MG63 (cell line): Measurements from ENCODE around the gene SSTR4. TPM values are rescaled to one million over a fixed set of nuclear protein-coding genes. Genes with fewer than 3 reads are reported as not detected.
A peak's percentile ranks its signal among the peaks of the same experiment; 100 is the strongest.

Experiments used
- DNase-seq: peaks from one replicate; pipeline ENCODE4 v3.0.0-alpha.2; 2020
- H3K27me3 ChIP-seq: fragments of 250-450 bp; sonication (Bioruptor Pico); 2 replicates; pipeline ENCODE4 v1.5.1; 2020; ENCODE audit warnings: mild to moderate bottlenecking, moderate library complexity
- H3K36me3 ChIP-seq: fragments of 250-450 bp; sonication (Bioruptor Pico); 2 replicates; pipeline ENCODE4 v1.5.1; 2020; ENCODE audit warnings: mild to moderate bottlenecking, moderate library complexity
- H3K4me3 ChIP-seq: fragments of 250-450 bp; sonication (Bioruptor Pico); 2 replicates; pipeline ENCODE4 v1.5.1; 2020; ENCODE audit warnings: mild to moderate bottlenecking, moderate library complexity
- H3K9me3 ChIP-seq: fragments of 250-450 bp; sonication (Bioruptor Pico); 2 replicates; pipeline ENCODE4 v1.5.1; 2020; ENCODE audit warnings: mild to moderate bottlenecking, moderate library complexity
- total RNA-seq: library from RNA; depleted of rRNA; stranded (reverse); fragments of >200 nt; shearing (Covaris generic); gene quantifications from 2 replicates; pipeline ENCODE4 v1.2.3, GENCODE V29; 2014; ENCODE audit warnings: low replicate concordance

SSTR4 gene
- total RNA-seq, 1 experiment from 2014 or later = not detected

DNA sequence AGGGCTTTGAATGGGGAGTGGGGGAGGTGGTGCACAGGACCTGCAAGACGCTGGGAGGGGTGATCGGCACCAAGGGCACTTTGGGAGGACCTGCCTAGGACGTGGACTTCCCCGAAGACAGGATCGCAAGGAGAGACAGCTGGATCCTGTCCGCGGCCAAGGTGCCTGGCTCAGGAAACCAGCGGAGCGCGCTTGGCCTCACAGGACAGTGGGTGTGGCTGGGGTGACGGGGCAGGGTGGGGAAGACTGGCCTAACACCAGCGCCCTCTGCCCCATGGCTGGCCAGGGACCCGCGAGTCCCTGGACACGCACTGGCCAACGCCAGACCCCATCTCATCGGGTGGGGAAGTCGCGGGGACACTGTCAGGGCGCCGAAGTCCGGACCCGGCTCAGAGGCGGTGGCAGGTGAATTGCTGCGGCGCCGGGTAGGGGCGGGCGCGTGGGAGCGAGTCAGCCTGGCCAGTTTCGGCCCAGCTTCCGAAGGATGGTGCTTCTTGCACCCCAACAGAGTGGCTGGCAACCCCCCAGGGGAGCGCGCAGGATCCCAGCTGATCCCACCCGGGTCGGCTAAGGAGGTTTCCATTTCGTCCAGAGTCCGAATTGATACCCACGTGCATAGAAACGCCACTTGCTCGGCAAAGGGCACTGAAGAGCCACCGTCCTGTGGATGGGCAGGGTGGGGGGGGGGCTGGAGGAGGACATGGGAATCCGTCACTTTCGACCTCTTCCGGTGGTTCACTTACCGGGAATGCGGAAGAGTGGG is 15.1 kb downstream of the SSTR4 start:
- H3K36me3 ChIP-seq = no peaks in the 10 kb centered on the region
- DNase-seq = peak; percentile 33
- no peaks in the 10 kb centered on the region for H3K9me3 ChIP-seq
- H3K4me3 ChIP-seq = peak overlapping the region; percentile 39
- no peaks in the 10 kb centered on the region; the same call in 1 of the 2 replicates for H3K27me3 ChIP-seq

DNA sequence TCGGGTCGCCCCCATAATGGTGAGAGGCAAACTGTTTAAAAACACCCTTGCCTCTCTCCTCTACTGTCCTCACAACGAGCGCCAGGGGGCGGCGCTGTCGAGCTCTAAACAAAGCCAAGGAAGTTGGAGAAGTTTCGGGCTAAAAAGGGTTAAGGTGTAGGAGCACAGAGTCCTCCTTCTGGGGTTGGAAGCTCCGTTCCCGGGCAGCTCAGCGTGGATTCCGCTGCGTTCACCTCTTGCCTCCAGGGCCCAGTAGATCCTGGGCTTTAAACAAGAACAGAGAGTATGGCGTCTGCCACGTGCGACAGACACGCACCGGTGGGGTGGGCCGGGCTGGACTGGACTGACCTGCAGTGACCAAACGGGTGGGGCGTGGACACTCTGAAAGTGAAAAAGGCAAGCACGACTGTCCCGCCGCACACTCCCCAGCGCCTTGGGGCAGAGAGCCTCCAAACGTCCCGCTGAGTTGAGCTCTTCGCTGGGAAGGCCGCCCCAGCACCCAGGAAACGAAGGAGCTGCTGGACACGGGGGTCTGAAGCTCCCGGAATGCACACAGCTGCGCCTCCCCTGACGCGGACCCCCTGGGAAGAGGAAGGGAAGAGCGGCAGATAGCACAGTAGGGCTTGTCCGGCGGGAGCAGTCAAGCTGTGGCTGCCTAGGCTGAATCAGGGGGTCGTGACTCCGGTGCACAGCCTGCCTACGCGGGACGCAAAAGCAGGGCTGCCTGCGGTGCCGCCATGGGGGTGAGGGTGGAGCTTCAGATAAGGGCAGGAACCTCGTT is 15.9 kb downstream of the SSTR4 start:
- Histone ChIP-seq H3K9me3 (no peaks in the 10 kb centered on the region), H3K36me3 (no peaks in the 10 kb centered on the region), H3K4me3 (no peak overlapping the region), H3K27me3 (no peaks in the 10 kb centered on the region; the same call in 1 of the 2 replicates)
- DNase-seq = no peak

DNA sequence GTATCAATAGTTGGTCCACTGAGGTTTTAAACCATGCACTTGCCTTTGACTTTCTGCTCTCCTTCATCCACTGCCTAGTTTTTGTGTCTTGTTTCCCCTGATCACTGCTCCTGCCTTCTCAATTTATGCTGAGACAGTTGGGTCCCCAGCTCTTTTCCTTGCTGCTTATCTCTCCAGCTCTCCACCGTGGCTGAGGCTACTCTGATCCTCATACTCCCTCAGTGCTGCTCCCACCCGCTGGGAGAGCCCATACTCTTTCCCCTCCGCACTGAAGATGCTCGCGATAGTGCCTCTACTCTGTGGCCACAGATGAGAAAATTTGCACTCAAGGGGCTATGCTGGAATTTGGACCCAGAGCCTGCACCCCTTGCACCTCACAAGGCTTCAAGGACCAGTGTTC is 17.8 kb downstream of the SSTR4 start:
- no peaks in the 10 kb centered on the region; the same call in 1 of the 2 replicates for H3K27me3 ChIP-seq
- no peak overlapping the region for H3K4me3 ChIP-seq
- DNase-seq = no peak
- no peaks in the 10 kb centered on the region for H3K9me3 ChIP-seq
- H3K36me3 ChIP-seq = no peaks in the 10 kb centered on the region

DNA sequence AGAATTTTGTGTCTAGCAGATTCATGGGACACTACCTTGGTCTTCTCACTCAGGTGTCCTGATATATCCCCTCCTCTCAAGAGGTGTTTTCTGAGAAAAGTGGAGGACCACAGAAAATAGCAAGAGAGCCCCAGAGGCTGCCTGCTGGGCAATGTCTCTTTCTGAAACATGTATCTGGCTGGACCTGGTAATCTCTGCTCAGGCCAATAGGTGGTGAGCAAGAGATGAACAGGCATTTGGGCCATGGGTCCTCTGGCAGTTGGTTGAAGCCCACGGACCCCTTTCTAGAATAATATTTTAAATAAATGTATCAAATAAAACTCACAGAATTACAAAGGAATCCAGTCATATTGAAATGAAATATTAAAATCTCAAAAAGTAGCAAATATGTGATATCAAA is 23.1 kb downstream of the SSTR4 start:
- Histone ChIP-seq H3K9me3 (no peaks in the 10 kb centered on the region), H3K27me3 (no peaks in the 10 kb centered on the region), H3K36me3 (no peaks in the 10 kb centered on the region), H3K4me3 (no peak overlapping the region)
- no peak for DNase-seq

DNA sequence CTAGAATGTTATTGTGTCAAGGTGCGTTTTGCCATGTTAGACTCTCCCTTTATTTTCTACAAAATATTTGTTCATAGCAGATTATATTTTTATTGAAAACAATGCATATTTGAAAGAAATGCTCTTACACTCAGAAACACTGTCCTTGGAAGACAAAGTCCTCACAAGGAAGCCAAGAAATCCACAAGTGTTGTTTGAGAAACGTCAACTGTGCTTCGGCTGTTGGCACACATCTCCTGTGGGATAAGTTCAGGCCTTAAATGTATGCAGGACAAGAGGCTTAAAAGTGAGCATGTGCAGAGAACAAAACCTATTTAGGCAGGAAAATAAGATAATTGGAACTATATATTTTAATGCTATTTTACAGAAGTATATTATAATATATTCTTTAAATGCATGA is 23.9 kb downstream of the SSTR4 start:
- Histone ChIP-seq H3K4me3 (no peak overlapping the region), H3K27me3 (no peaks in the 10 kb centered on the region), H3K36me3 (no peaks in the 10 kb centered on the region), H3K9me3 (no peaks in the 10 kb centered on the region)
- no peak for DNase-seq

DNA sequence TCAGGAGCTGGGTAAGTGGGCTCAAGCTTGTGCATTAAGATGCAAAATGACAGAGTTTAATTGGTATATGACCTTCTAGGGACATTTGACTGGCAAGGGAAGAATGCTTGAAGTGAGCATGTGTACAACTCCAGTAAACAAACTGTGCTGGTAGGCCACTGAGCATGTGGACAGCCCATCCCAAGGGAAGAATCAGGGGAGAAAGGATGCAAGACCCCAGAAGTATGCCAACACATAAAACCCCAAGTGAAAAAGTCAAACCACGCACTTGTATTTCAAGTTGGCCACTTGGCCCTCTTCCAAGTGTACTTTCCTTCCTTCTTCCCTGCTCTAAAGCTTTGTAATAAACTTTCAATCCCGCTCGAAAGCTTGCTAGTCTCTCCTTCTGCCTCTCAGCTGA is 24.7 kb downstream of the SSTR4 start:
- H3K9me3 ChIP-seq = no peaks in the 10 kb centered on the region
- no peaks in the 10 kb centered on the region for H3K36me3 ChIP-seq
- DNase-seq = no peak
- no peaks in the 10 kb centered on the region for H3K27me3 ChIP-seq
- no peak overlapping the region for H3K4me3 ChIP-seq

DNA sequence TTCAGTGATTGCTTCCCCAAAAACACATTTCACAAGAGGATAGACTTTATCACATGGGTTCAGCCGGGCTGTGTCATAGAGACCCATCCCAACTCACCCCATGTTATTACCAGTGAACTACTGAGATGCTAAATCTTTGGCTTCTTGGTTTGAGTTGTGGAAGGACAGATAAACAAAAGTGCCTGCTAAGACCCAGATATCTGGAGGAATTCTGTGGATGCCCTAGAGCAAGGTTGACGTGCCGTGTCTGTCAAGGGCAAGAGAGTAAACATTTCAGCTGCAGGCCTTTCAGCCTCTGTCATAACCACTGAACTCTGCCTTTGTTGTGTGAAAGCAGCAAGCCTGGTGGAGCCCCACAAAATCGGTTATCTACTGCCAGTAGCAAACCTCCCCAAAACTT is 25.5 kb downstream of the SSTR4 start:
- H3K4me3 ChIP-seq = no peak overlapping the region
- H3K9me3 ChIP-seq = no peaks in the 10 kb centered on the region
- no peaks in the 10 kb centered on the region for H3K36me3 ChIP-seq
- DNase-seq = no peak
- no peaks in the 10 kb centered on the region for H3K27me3 ChIP-seq

DNA sequence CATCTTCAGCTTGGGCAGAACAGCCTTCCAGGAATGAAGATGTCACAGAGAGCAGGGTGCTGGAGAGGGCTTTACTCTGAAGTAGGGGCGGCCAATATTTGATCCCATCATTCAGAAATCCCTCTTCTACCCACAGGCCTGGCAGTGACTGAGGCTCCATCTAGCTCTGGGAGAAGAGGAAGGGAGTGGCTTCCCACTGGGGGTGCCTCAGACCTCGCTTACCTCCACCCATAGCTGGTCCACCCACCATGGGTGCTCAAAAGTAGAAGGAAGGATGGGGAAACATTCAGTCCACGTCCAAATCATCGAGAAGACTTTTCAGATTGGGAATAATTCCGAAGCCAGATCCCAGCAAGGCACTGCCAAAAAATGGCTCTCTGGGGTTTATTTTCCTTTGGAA is 26.1 kb downstream of the SSTR4 start:
- Histone ChIP-seq H3K4me3 (no peak overlapping the region), H3K27me3 (no peaks in the 10 kb centered on the region), H3K36me3 (no peaks in the 10 kb centered on the region), H3K9me3 (no peaks in the 10 kb centered on the region)
- DNase-seq = no peak

DNA sequence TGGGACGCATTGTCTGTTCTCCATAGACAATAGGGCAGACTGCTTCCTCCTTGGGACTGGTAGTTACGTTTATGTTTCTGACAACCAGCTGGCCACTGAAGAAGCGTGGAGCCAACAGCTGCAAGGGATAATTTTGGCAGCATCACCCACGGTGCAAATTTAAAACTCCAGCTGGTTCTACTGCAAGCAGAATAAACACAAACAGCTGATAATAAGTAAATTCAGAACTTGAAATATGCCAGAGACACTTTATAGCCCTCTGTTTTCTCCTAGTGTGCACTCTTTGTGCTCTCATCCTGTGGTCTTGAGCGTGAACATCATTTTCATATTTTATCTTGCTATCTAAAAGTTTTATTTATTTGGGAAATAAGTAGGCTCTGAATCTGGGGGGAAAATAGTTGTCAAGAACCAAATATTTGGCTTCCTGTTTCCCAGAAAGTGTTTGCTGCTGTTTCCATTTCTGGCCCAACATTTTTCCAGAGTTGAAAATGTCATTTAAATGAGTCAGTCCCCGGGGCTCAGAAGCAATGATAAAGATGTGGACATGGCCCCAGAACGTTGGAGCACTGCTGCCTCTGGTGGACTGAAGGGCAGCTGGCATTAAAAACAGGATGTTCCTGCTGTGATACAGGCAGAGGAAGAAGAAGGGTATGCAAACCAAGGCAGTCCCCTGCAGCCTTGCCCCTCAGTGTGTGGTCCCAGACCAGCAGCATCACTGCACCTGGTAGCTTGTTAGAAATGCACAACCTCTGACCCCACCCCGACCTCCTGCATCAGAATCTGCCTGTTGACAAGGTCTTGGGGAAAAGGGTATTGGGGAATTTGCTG is 26.8 kb downstream of the SSTR4 start:
- H3K9me3 ChIP-seq = no peaks in the 10 kb centered on the region
- H3K4me3 ChIP-seq = no peak overlapping the region
- H3K27me3 ChIP-seq = no peaks in the 10 kb centered on the region
- DNase-seq = peak; percentile 63
- no peaks in the 10 kb centered on the region for H3K36me3 ChIP-seq

DNA sequence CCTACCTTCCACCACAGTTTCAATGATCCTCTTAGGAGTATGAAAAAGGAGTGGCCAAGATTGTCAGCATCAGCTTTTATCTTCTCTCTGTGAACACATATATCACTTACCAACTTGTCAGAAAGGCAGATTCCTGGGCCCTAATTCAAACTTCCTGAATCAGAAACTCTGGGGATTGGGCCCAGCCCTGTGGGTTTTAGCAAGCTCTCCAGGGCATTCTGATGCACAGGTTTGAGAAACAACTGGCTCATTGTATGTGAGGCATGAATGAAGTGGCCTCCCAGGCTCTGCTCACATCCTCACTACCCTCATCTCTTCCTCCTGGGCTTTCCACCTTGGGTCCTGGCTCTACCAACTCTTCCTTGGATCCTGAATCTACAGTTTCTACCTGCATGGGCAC is 27.5 kb downstream of the SSTR4 start:
- no peaks in the 10 kb centered on the region for H3K36me3 ChIP-seq
- no peak overlapping the region for H3K4me3 ChIP-seq
- no peaks in the 10 kb centered on the region for H3K9me3 ChIP-seq
- no peak for DNase-seq
- no peaks in the 10 kb centered on the region for H3K27me3 ChIP-seq

DNA sequence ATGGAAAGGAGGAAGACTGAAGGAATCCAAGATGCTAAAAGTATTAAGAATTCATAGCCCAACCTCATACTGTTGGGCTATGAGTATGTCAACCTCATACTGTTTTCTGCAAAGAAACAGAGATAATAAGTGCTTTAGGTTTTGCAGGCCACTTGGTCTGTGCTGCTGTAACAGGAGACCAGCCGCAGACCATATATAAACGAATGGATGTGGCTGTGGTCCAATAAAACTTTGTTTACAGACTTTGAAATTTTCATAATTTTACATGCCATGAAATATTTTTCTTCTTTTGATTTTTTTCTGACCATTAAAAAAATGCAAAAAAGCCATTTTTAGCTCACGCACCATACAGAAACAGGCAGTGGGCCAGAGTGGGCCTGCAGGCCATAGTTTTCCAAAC is 28.1 kb downstream of the SSTR4 start:
- no peak for DNase-seq
- Histone ChIP-seq H3K36me3 (no peaks in the 10 kb centered on the region), H3K9me3 (no peaks in the 10 kb centered on the region), H3K4me3 (no peak overlapping the region), H3K27me3 (no peaks in the 10 kb centered on the region)

DNA sequence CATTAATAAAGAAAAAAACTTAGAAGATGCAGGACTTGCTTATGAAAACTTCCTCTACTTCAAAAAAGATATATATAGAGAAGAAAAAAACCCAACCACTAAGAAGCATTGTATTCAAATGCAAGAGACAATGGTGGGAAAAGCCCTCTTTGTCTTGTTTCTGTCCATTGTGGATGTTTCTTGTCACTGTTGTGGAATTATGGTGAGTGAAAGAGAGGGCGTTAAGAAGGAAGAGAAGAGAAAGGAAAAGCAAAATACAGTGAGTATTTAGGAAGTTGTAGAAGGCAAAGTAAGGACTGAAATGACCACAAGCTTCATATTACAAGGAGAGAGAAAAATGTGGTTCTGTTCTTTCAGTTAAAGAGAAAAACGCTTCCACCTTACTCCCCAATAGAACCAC is 28.5 kb downstream of the SSTR4 start:
- Histone ChIP-seq H3K36me3 (no peaks in the 10 kb centered on the region), H3K9me3 (no peaks in the 10 kb centered on the region), H3K27me3 (no peaks in the 10 kb centered on the region), H3K4me3 (no peak overlapping the region)
- no peak for DNase-seq

DNA sequence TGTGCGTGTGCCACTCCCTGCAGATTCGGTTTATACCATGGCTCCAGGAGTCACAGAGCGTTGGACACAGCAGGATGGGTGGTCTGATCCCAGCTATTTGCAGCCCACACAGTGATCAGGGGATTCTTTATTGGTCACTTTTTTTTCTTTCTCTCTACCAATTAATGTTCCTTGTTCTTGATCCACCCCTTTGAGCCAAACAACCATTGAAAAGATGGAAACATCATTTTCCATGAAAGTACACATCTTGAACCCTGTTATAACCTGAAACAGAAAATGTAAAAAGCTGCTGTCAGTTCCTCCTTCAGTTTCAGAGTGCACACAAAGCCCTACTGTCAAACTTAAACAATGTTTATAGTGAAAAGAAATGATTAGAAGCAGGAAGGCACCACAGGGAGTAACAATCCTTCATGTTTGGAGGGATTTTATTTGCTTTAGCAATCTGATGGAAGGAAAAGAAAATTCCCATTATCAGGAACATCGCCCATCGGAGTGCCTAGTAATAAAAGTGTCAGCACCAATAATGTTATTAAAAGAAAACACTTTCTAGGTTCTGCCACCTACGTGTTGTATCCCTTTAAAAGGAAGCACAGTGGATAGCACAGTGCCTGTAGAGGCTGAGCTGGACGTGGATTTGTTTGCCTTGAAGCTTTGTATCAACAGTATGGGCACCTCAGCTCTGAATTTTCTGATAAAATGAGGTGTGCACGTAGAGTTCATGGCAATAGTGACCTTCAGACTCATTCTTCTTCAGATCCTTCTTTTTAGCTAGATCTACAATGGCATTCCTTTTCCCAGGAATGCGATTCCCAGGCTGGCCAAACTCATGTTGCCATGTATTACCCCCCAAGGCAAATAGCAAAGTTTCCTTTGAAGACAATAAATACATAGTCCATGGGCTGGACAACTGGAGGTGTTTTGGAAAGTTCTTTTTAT is 30.4 kb downstream of the SSTR4 start:
- no peaks in the 10 kb centered on the region for H3K36me3 ChIP-seq
- H3K27me3 ChIP-seq = no peaks in the 10 kb centered on the region
- DNase-seq = no peak
- H3K4me3 ChIP-seq = no peak overlapping the region
- H3K9me3 ChIP-seq = no peaks in the 10 kb centered on the region

DNA sequence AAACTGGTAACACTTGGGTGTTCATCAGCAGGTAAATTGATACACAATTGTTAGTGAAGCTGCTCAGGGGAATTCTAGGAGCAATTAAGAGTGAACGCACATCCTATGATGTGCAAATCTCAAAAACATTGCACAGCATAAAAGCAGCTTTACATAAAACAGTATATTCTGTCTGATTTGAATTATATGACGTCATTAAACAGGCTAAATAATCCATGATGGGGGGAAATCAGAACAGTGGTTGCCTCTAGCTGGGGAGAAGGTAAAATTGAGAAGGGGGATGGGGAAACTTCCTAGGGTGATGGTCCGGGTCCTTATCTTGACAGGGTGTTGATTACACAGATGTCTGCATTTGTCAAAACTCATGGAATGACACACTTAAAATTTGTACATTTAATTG is 31.7 kb downstream of the SSTR4 start:
- no peaks in the 10 kb centered on the region for H3K9me3 ChIP-seq
- no peaks in the 10 kb centered on the region for H3K36me3 ChIP-seq
- H3K27me3 ChIP-seq = no peaks in the 10 kb centered on the region
- no peak overlapping the region for H3K4me3 ChIP-seq
- DNase-seq = no peak

DNA sequence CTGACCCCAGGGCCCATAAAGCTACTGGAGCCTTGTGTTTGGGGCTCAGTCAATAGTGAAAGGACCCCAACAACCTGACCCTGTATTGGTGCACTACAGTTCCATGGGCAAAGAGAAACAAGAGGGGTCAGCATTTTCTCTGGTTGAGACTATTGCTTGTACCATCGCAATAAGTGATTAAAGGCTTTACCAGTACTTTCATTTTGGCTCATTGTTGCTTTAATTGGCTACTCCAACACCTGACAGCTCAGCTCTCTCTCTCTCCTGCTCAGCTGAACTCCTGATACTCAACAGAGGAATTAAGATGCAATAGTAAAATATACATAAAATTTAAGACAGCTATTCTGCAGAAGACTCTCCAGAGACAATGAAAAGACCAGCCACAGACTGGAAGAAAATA is 33.2 kb downstream of the SSTR4 start:
- no peaks in the 10 kb centered on the region for H3K27me3 ChIP-seq
- H3K9me3 ChIP-seq = no peaks in the 10 kb centered on the region
- DNase-seq = no peak
- H3K36me3 ChIP-seq = no peaks in the 10 kb centered on the region
- H3K4me3 ChIP-seq = no peak overlapping the region

DNA sequence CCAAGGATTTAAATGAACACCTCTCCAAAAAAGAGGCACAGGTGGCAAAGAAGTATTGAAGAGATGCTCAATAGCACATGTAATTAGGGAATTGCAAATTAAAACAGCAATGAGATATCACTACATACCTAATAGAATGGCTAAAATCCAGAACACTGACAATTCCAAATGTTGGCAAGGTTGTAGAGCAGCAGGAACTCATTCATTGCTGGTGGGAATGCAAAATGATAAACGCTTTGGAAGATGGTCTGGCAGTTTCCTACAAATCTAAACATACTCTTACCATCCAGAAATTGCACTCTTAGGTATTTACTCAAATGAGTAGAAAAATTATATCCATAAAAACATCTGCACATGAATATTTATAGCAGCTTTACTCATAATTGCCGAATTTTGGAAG is 34.0 kb downstream of the SSTR4 start:
- H3K27me3 ChIP-seq = no peaks in the 10 kb centered on the region
- no peak overlapping the region for H3K4me3 ChIP-seq
- no peaks in the 10 kb centered on the region for H3K9me3 ChIP-seq
- no peaks in the 10 kb centered on the region for H3K36me3 ChIP-seq
- DNase-seq = no peak
